Ovary (tissue), 9 donors: ENCODE results near the gene CCDC33. TPM values are rescaled to one million over a fixed set of nuclear protein-coding genes. Genes with fewer than 3 reads are reported as not detected.

ENCODE experiments used
- DNase-seq, 5 donors: peaks; one replicate each; pipeline ENCODE4 v3.0.0-alpha.2; 2019 to 2020
- H3K27ac ChIP-seq, 2 donors: fragments of 200-600 bp; one replicate each; pipeline versions ENCODE4 v1.5.1 to v1.8.0; 2019 to 2022
- H3K27me3 ChIP-seq: fragments of 200-600 bp; one replicate; pipeline ENCODE4 v1.8.0; 2022
- H3K36me3 ChIP-seq: fragments of 200-600 bp; sonication (generic); one replicate; pipeline ENCODE4 v1.5.1; 2019
- H3K4me1 ChIP-seq: one replicate; pipeline ENCODE4 v1.8.1; 2013; ENCODE audit warnings: mild to moderate bottlenecking, moderate library complexity; ENCODE audit not compliant: insufficient read depth
- H3K4me3 ChIP-seq: fragments of 200-600 bp; sonication (generic); one replicate; pipeline ENCODE4 v1.5.1; 2017
- H3K9me3 ChIP-seq, 2 donors: fragments of 200-600 bp in 1 of 2; sonication (generic) in 1 of 2; one replicate each; pipeline versions ENCODE4 v1.5.1 to v1.8.1; 2013 to 2019; ENCODE audit warnings: mild to moderate bottlenecking in 1 of 2, moderate library complexity in 1 of 2
- EP300 ChIP-seq: sonication (generic); formaldehyde crosslinking; IDR thresholded peaks from one replicate; pipeline ENCODE4 v1.6.1; 2017; ENCODE audit warnings: antibody characterized with exemption
- POLR2A ChIP-seq: fragments of 450-650 bp; IDR thresholded peaks from one replicate; pipeline ENCODE4 v1.6.1; 2017; ENCODE audit warnings: antibody characterized with exemption, mild to moderate bottlenecking, moderate library complexity
- WGBS, 3 donors: extraction: QIAGEN DNeasy Blood & Tissue Kit in 1 of 3; methylation state at CpG; one replicate each; pipeline versions ENCODE4 v1.1.5 to v1.1.7; 2013 to 2017; 5-methylcytosine and 5-hydroxymethylcytosine counted together
- intact Hi-C, 4 donors: fragments of 100-400 bp; cut with DNase I; formaldehyde crosslinking; loops; one replicate each; pipeline versions ENCODE4 v1.11.0 to v1.15.1; 2022 to 2023
- polyA plus RNA-seq, 2 donors: library from polyadenylated mRNA; stranded (reverse); fragments of 200-250 nt in 1 of 2; fragments of 350-450 nt in 1 of 2; fragmentation: Illumina TruSeq in 1 of 2; extraction: RNeasy Lipid Tissue Mini Kit (QIAGEN cat#74804) in 1 of 2; gene quantifications; one replicate each; pipeline ENCODE4 v1.2.3, GENCODE V29; 2013 to 2014
- total RNA-seq, 7 donors: library from RNA; depleted of rRNA in 2 of 7; stranded (reverse); fragments of >200 nt in 2 of 7; fragmentation: NEBNext Ultra II Directional in 3 of 7; extraction: Animal tissue kit (Norgen Biotek cat#: 25700) in 3 of 7; gene quantifications; one replicate each; pipeline versions ENCODE4 v1.1.0 to v1.2.4, GENCODE V29; 2016 to 2023
- TF ChIP-seq, protein P1 (sequence below), 3 donors: fragments of 450-650 bp in 2 of 3; fragments of 200-600 bp in 1 of 3; IDR thresholded peaks; one replicate each; pipeline versions ENCODE4 v1.5.1 to v1.8.0; 2016 to 2022; ENCODE audit warnings: antibody characterized with exemption in 3 of 3, mild to moderate bottlenecking in 1 of 3
- donor health status: DM: no; HTN: no; CAD: no; lungs with moderate emphysema.
- donor health status: DM: no; HTN: no; CAD: no.
- donor health status: Bipolar disorder and iron deficiency.
- donor health status: DM: yes; HTN: yes; CAD: no.
- donor health status: DM: no; HTN: no; CAD: no.
- donor health status: DM: yes; HTN: yes; CAD: no.

CCDC33 gene
- total and polyA plus RNA-seq, 9 donors = 0.10 to 24.7 (median 1.9) TPM; not detected in 3

GRCh38 chr15:74385733-74386132 lies 149.6 kb downstream of the CCDC33 start:
- Histone ChIP-seq H3K36me3 (no peaks in the 10 kb centered on the region), H3K9me3 (no peaks in the 10 kb centered on the region), H3K27ac (no peak overlapping the region), H3K27me3 (no peaks in the 10 kb centered on the region), H3K4me1 (no peaks in the 10 kb centered on the region), H3K4me3 (no peak overlapping the region)
- DNase-seq = no peak
- WGBS, 3 donors = 85 to 90% (median 88%) methylated on average over 6 of the region's 6 CpGs
- intact Hi-C loops = loop anchor here in 2 of 4 donors (10.0 kb wide), 2 partner anchors 239 to 379 kb away; no protein-coding TSS in a partner anchor
- TF ChIP-seq POLR2A (no peak), EP300 (no peak)
- TF ChIP-seq, protein P1, sequence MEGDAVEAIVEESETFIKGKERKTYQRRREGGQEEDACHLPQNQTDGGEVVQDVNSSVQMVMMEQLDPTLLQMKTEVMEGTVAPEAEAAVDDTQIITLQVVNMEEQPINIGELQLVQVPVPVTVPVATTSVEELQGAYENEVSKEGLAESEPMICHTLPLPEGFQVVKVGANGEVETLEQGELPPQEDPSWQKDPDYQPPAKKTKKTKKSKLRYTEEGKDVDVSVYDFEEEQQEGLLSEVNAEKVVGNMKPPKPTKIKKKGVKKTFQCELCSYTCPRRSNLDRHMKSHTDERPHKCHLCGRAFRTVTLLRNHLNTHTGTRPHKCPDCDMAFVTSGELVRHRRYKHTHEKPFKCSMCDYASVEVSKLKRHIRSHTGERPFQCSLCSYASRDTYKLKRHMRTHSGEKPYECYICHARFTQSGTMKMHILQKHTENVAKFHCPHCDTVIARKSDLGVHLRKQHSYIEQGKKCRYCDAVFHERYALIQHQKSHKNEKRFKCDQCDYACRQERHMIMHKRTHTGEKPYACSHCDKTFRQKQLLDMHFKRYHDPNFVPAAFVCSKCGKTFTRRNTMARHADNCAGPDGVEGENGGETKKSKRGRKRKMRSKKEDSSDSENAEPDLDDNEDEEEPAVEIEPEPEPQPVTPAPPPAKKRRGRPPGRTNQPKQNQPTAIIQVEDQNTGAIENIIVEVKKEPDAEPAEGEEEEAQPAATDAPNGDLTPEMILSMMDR (IDR thresholded peaks at IDR 0.05) = no peak

Other genes starting within 250 kb of the CCDC33 start
- gene STOML1, start 244.0 kb upstream of the CCDC33 start, total RNA-seq = 10 to 100 TPM in 5 of 7 donors, 1 to 10 TPM in 2; 6.0 to 22.9 (median 13.3) TPM
- 10 to 100 TPM in 1 of 2 donors, 1 to 10 TPM in 1; 2.1 to 12.1 TPM for gene STOML1, start 244.0 kb upstream of the CCDC33 start, polyA plus RNA-seq
- gene PML, start 241.6 kb upstream of the CCDC33 start, total RNA-seq = 10 to 100 TPM; 37.4 to 60.8 (median 51.7) TPM
- gene PML, start 241.6 kb upstream of the CCDC33 start, polyA plus RNA-seq = 10 to 100 TPM; 20.7 to 26.0 TPM
- gene GOLGA6A, start 153.8 kb upstream of the CCDC33 start, total RNA-seq = under 1 TPM in 2 of 7 donors, not detected in 5; 0.37 to 0.48 TPM
- under 1 TPM in 1 of 2 donors, not detected in 1; 0.04 TPM for gene GOLGA6A, start 153.8 kb upstream of the CCDC33 start, polyA plus RNA-seq
- 1 to 10 TPM in 2 of 7 donors, under 1 TPM in 4, not detected in 1; 0.11 to 1.1 (median 0.57) TPM for gene ISLR2, start 105.7 kb upstream of the CCDC33 start, total RNA-seq
- under 1 TPM; 0.27 to 0.43 TPM for gene ISLR2, start 105.7 kb upstream of the CCDC33 start, polyA plus RNA-seq
- 100 to 1,000 TPM; 108 to 314 (median 156) TPM for gene ISLR, start 62.6 kb upstream of the CCDC33 start, total RNA-seq
- gene ISLR, start 62.6 kb upstream of the CCDC33 start, polyA plus RNA-seq = 100 to 1,000 TPM in 1 of 2 donors, 10 to 100 TPM in 1; 82.4 to 150 TPM
- gene STRA6, start 33.5 kb upstream of the CCDC33 start, total RNA-seq = 1 to 10 TPM in 3 of 7 donors, under 1 TPM in 4; 0.20 to 2.8 (median 0.87) TPM
- gene STRA6, start 33.5 kb upstream of the CCDC33 start, polyA plus RNA-seq = under 1 TPM; 0.47 to 0.64 TPM
- gene CYP11A1, start 131.3 kb downstream of the CCDC33 start, total RNA-seq = 10 to 100 TPM; 19.9 to 61.3 (median 32.3) TPM
- gene CYP11A1, start 131.3 kb downstream of the CCDC33 start, polyA plus RNA-seq = 1,000 to 10,000 TPM in 1 of 2 donors, 10 to 100 TPM in 1; 30.1 to 1,902 TPM
- 10 to 100 TPM in 3 of 7 donors, 1 to 10 TPM in 4; 3.2 to 10.1 (median 8.3) TPM for gene SEMA7A, start 197.6 kb downstream of the CCDC33 start, total RNA-seq
- 10 to 100 TPM in 1 of 2 donors, 1 to 10 TPM in 1; 9.0 to 98.6 TPM for gene SEMA7A, start 197.6 kb downstream of the CCDC33 start, polyA plus RNA-seq
- 10 to 100 TPM; 26.4 to 43.4 (median 29.2) TPM for gene UBL7, start 224.8 kb downstream of the CCDC33 start, total RNA-seq
- gene UBL7, start 224.8 kb downstream of the CCDC33 start, polyA plus RNA-seq = 10 to 100 TPM; 34.3 to 44.1 TPM